HG03342 (cell line): ENCODE results near the gene ERLIN1.
"Not testable (repeated sequence)": the region's sequence is repeated elsewhere in the genome, so short reads cannot be mapped to it uniquely, and the experiment has no call there.

Experiments
- ATAC-seq: cut with Tn5 transposase; IDR thresholded peaks from one replicate; pipeline ENCODE4 v1.9.1; 2021; ENCODE audit warnings: mild to moderate bottlenecking, moderate library complexity; ENCODE audit not compliant: unreplicated experiment

Gene ERLIN1

GRCh38 chr10:100138921-100139496 lies 46.8 kb downstream of the ERLIN1 start:
- no peak for ATAC-seq

DNA sequence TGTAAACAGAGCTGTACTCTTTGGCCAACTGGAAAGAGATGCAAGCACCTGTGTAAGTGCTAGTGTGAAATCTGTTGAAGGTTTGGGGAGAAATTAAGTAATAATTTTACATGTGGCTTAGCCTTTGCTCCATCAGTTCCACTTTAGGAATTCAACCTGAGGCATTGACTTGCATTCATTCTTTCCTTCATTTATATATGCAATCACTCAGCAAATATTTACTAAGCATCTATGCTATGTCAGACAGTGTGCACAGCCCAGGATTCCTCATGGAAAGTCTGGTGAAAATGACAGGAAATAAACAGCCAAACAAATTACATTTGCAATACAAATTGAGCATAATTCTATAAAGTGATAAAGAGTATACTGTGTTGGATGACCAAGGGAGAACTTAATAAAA lies 50.3 kb downstream of the ERLIN1 start:
- no peak for ATAC-seq

GRCh38 chr10:100133801-100134200 lies 52.0 kb downstream of the ERLIN1 start:
- no peak for ATAC-seq

- no peak for ATAC-seq
Observed at GRCh38 chr10:100132427-100132826, 53.4 kb downstream of the ERLIN1 start.

DNA sequence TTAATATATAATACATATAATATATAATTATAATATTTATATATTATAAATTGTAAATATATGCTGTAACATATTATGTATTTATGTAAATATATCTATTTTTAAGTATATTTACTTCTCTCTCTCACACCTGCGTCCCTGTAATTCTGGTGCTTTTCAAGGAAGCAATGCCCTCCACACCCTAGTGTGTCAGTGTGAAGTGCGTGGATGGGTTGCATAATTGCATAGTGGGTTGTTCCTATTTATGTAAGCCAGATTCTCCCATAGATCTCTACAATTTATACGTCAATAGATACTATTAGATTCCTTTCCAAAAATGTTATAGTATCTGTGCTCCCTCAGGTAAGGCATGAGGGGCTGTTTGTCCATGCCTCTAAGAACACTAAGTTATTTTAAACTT lies 54.3 kb downstream of the ERLIN1 start:
- no peak for ATAC-seq

GRCh38 chr10:100130831-100131230 lies 55.0 kb downstream of the ERLIN1 start:
- ATAC-seq = no peak

- ATAC-seq = no peak
Observed at GRCh38 chr10:100129424-100129823, 56.4 kb downstream of the ERLIN1 start.

- no peak for ATAC-seq
Observed at GRCh38 chr10:100128951-100129350, 56.9 kb downstream of the ERLIN1 start.

GRCh38 chr10:100125335-100125734 lies 60.5 kb downstream of the ERLIN1 start:
- ATAC-seq = not testable (repeated sequence)

GRCh38 chr10:100124097-100124496 lies 61.7 kb downstream of the ERLIN1 start:
- no peak for ATAC-seq

DNA sequence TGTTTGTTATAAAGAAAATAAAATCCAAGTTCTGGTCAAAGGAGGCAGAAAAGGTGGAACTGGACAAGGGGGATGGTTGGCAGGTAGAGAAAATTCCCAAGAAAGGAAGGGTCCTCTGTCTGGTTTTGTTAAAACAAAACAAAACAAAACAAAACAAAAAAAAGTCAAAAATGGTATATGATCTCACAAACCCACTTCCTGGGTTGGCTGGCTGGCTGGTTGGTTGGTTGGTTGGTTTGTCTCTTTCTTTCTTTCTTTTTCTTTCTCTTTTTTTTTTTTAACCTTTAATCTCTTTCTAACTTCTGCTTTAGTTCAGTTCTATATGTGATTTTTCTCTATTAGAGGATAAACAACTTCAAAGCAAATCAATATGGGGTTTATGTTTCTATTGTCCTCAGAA lies 63.0 kb downstream of the ERLIN1 start:
- no peak for ATAC-seq

GRCh38 chr10:100120550-100120949 lies 65.3 kb downstream of the ERLIN1 start:
- ATAC-seq = no peak

- ATAC-seq = no peak
Observed at GRCh38 chr10:100119726-100120125, 66.1 kb downstream of the ERLIN1 start.

DNA sequence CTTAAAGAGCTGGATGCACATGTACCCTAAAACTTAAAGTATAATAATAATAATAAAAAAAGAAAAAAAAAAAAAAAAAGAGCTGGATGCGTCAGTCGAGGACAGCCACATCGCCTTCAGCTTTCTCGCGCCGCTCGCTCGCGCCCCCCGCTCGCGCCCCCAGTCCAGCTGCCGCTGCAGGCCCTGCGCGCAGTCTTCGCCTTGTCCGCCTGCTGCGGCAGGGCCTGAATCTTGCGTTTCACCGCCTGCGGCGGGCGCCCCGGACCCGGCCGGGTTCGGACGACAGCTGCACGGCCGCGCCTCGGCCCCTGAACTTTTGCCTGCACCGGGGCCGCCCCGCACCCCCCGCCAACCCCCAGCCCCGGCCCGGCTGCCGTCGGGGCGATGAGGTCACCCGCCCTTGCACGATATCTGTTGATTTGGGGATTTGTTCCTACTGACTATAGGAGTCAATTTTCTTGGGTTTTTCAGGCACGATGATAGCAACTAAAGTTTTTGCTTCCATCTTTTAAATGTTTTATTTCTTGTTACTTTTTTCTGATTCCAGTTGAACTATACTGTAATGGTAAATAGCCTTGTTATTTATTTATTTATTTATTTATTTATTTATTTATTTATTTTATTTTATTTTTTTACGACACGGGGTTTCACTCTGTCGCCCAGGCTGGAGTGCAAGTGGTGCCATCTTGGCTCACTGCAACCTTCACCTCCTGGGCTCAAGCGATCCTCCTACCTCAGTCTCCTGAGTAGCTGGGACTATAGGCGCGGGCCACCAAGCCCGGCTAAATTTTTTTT lies 70.7 kb downstream of the ERLIN1 start:
- no peak for ATAC-seq

DNA sequence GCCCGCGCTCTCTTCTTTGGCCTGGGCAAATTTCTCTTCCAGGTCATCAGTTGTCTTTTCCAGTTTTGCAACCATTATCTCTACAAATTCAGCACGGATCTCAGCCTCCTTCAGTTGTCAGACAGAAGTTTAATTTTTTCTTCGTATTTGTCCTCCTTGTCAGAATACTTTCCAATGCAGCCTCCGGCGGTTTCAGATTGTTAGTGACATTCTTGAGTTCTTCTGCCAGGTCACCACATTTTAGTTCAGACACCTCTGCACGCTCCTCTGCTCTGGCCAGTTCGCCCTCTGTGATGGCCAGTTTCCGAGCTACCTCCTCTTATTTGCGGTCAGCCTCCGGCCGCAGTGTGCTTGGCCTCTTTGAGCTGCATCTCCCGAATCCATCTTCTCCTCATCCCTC lies 71.4 kb downstream of the ERLIN1 start:
- ATAC-seq = no peak

DNA sequence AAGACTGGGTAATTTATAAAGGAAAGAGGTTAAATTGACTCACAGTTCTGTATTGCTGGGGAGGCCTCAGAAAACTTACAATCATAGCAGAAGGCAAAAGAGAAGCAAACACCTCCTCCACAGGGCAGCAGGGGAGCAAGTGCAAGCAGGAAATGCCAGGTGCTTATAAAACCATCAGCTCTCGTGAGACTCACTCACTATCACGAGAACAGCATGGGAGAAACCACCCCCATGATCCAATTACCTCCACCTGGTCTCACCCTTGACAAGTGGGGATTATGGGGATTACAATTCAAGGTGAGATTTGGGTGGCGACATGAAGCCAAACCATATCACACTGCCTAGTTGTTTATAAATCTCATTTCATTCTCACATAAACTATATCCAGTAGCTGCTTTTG lies 76.2 kb downstream of the ERLIN1 start:
- no peak for ATAC-seq

DNA sequence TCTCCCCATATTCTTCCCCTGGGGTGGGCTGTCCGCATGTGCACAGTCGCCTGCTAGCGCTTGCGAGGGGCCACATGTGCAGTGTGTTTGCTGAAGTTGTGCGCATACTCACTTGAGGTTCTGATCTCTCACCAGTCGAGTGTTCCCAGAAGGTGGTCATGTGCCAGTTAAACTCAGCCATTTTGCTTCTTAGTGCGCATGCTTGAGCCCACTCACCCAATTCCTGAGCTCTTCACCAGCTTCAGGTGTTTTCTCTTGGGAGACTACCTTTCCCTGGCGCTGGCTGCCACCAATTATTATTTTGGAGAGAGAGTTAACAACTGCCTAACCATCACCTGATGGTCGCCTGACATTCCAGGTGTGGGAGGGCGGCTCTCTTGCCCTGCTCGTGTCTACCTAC lies 79.0 kb downstream of the ERLIN1 start:
- no peak for ATAC-seq

- no peak for ATAC-seq
Observed at GRCh38 chr10:100104300-100104699, 81.5 kb downstream of the ERLIN1 start.

DNA sequence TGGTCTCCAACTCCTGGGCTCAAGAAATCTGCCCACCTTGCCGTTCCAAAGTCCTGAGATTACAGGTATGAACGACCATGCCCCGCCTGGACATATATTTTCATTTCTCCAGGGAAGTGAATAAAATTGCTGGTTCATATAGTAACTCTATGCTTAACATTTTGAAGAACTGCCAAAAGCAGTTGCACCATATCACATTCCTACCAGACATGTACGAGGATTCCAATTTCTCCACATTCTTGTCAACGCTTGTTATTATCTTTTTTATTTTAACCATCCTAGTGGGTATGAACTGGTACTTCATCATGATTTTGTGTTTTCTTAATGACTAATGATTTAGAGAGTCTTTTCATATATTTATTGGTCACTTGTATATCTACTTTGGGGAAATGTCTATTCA lies 82.2 kb downstream of the ERLIN1 start:
- ATAC-seq = no peak

DNA sequence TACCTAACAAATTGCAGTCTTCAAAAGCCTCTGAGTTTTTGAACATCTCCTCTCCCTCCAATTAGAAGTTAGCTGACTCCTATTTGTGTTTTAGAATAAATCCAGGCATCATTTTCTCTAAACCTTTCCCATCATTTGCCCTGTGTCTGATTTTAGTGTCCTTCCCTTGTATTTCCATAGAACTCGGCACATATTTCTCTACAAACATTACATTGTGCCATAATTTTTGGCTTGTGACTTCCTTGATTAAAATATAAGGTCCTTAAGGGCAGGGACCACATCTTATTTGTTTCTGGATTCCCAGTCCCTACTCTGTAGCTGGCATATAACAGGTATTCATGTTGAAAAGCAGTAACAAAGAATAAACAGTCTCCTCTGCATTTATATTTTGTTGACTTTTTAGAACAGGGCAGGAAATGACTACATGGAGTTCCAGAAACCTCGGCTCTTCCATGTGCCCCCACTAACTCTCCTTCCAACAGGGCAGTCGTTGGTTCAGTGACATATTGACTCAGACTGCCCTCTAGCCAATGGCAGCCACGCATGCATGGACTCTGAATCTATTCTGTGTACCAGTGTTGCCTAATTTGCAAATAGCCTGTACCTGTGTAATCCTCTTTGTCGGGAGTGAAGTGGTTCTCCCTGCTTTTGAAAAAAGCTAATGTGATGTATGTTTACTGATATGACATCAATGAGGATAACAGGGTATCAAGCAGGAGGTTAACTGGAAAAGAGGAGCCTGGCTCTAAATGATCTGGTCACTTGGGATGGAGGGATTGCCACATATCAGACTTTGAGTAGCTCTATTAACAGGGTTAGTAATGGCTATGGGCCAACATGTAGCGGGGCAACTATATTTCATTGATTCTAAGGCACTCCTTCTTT lies 84.4 kb downstream of the ERLIN1 start:
- ATAC-seq = no peak

DNA sequence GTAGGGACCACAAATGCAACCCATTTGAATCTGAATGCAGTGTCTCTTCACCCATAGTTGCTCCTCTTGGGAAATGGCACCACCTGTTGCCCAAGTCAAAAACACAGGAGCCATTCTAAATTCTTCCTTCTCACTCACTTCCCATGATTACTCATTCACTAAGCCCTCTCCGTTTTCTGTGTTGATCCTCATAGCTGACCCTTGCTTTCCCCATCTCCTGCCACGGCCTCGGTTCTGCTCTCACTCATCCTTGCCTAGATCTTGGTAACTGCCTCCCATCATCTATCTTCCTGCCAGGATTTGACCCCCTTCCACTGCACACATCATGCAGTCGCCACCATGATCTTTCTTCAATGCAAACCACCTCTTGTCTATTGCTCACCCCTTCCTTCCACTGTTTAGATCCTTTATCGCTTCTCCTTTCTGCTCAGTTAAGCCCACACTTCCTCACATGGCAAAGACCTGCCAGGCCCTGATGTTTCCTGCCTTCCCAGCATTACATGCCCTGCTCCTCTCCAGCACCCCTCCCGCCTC lies 85.1 kb downstream of the ERLIN1 start:
- no peak for ATAC-seq
